GM15510 (cell line): Measurements from ENCODE around the gene CTDP1.

Experiments
- POLR2A ChIP-seq: IDR thresholded peaks from 3 replicates; pipeline ENCODE4 v1.6.1; 2011; ENCODE audit warnings: borderline replicate concordance; ENCODE audit not compliant: insufficient read length; ENCODE audit errors: extremely low read depth

The CTDP1 gene

GRCh38 chr18:79779021-79779699 is 99.6 kb downstream of the CTDP1 start:
- no peak for TF ChIP-seq POLR2A

- TF ChIP-seq POLR2A: no peak
Observed at GRCh38 chr18:79779700-79780190, 100.1 kb downstream of the CTDP1 start.

- no peak for TF ChIP-seq POLR2A
Observed at GRCh38 chr18:79780547-79780946, 100.9 kb downstream of the CTDP1 start.

- TF ChIP-seq POLR2A: no peak
Observed at GRCh38 chr18:79781331-79781941, 101.8 kb downstream of the CTDP1 start.

- no peak for TF ChIP-seq POLR2A
Observed at GRCh38 chr18:79782566-79783308, 103.1 kb downstream of the CTDP1 start.

GRCh38 chr18:79784071-79784913 is 104.7 kb downstream of the CTDP1 start:
- TF ChIP-seq POLR2A: no peak

GRCh38 chr18:79784965-79785770 is 105.6 kb downstream of the CTDP1 start:
- TF ChIP-seq POLR2A: no peak

- no peak for TF ChIP-seq POLR2A
Observed at GRCh38 chr18:79785831-79786230, 106.2 kb downstream of the CTDP1 start.

- no peak for TF ChIP-seq POLR2A
Observed at GRCh38 chr18:79786304-79786703, 106.7 kb downstream of the CTDP1 start.

- TF ChIP-seq POLR2A: no peak
Observed at GRCh38 chr18:79786786-79787526, 107.4 kb downstream of the CTDP1 start.

GRCh38 chr18:79787527-79787864 is 107.9 kb downstream of the CTDP1 start:
- no peak for TF ChIP-seq POLR2A

- TF ChIP-seq POLR2A: no peak
Observed at GRCh38 chr18:79787865-79788733, 108.5 kb downstream of the CTDP1 start.
